ENCODE results near the gene NKIRAS2. TPM values are rescaled to one million over a fixed set of nuclear protein-coding genes. Genes with fewer than 3 reads are reported as not detected.

Gene NKIRAS2
- total and polyA plus RNA-seq, 2 of the 13 experiments (the other 11 are each of a cell fraction or from before 2014, with no cell fraction given), result 27.9 to 42.0 TPM

- Histone ChIP-seq H3K27ac (ENCODE audit: extremely low read length, insufficient read depth, low read length) (peak overlapping the region; percentile 77), H3K9me3 (ENCODE audit: low read length) (no peaks in the 10 kb centered on the region), H3K79me2 (ENCODE audit: insufficient read depth, low read length) (peaks cover 71% of the 10 kb centered on the region), H3K9ac (ENCODE audit: insufficient read depth, low read depth, low read length) (peak overlapping the region; percentile 50), H3K4me2 (ENCODE audit: low read depth, low read length) (peak overlapping the region; percentile 67), H3K36me3 (replicated peaks in 1 of 2; ENCODE audit: control insufficient read depth in 1 of 2, insufficient read depth in 2 of 2, low read length in 2 of 2) (peaks cover 16 to 39% of the 10 kb centered on the region in 2 experiments), H4K20me1 (ENCODE audit: insufficient read depth, low read length) (peaks cover 12% of the 10 kb centered on the region), H3K4me3 (replicated peaks in 1 of 3; ENCODE audit: insufficient read depth in 1 of 3, low read depth in 2 of 3, low read length in 3 of 3) (peak overlapping the region in 1 of 3 experiments; percentile 35; a peak in 1 of 6 replicates), H3K27me3 (ENCODE audit: control insufficient read depth in 1 of 2, insufficient read depth in 2 of 2, low read length in 2 of 2) (no peaks in the 10 kb centered on the region), H3K4me1 (ENCODE audit: insufficient read depth, low read length) (peaks cover 42% of the 10 kb centered on the region), H2AFZ (ENCODE audit: low read length) (no peak overlapping the region)
- DNase-seq (ENCODE audit: low spot score), result peak; percentile 93
- ChIA-PET CTCF (ENCODE audit: low intra/inter-chr PET ratio, low total read pairs) (no interaction called here), POLR2A (interaction anchor here (0.6 to 9.0 kb wide), 20 partner anchors 10 to 314 kb away, joined by 3 to 183 read pairs (median 5); partner anchors contain the start of genes CNP, DNAJC7, EIF1 and NKIRAS2)
- in situ Hi-C loops (cut with HindIII; ENCODE audit: extremely low pct_ligation_motif_present, low pct_unique_long_range_greater_than_20kb) (no loop called here), intact Hi-C loops (cut with micrococcal nuclease; ENCODE audit: unreplicated experiment) (loop anchor here (2.0 kb wide), 1 partner anchor 14 kb away; the partner anchor contains the start of gene DNAJC7)
- WGBS (ENCODE audit: low lambda C conversion rate), result 21% methylated on average over 3 of the region's 3 CpGs
- FAIRE-seq, result peak; percentile 74
- BruUV-seq (replicated peaks), result TSS peak; percentile 11
- peak; percentile 84 for ATAC-seq
- no peak for TF ChIP-seq ONECUT2 (CRISPR knock-in tag; IDR thresholded peaks at IDR 0.05)
- 0 out of 2 replicates have a peak, but pooled peaks have one; percentile 40 for TF ChIP-seq TARDBP (CRISPR knock-in tag; IDR thresholded peaks at IDR 0.05)
- TF ChIP-seq, protein P1, sequence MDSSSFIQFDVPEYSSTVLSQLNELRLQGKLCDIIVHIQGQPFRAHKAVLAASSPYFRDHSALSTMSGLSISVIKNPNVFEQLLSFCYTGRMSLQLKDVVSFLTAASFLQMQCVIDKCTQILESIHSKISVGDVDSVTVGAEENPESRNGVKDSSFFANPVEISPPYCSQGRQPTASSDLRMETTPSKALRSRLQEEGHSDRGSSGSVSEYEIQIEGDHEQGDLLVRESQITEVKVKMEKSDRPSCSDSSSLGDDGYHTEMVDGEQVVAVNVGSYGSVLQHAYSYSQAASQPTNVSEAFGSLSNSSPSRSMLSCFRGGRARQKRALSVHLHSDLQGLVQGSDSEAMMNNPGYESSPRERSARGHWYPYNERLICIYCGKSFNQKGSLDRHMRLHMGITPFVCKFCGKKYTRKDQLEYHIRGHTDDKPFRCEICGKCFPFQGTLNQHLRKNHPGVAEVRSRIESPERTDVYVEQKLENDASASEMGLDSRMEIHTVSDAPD (CRISPR knock-in tag; IDR thresholded peaks at IDR 0.05), result peak; percentile 57; the same call in 1 of the 2 replicates
- no peak for TF ChIP-seq KLF9 (CRISPR knock-in tag; IDR thresholded peaks at IDR 0.05; ENCODE audit: low read depth)
- TF ChIP-seq BRD4 (CRISPR knock-in tag; IDR thresholded peaks at IDR 0.05), result no peak
- TF ChIP-seq, protein P2, sequence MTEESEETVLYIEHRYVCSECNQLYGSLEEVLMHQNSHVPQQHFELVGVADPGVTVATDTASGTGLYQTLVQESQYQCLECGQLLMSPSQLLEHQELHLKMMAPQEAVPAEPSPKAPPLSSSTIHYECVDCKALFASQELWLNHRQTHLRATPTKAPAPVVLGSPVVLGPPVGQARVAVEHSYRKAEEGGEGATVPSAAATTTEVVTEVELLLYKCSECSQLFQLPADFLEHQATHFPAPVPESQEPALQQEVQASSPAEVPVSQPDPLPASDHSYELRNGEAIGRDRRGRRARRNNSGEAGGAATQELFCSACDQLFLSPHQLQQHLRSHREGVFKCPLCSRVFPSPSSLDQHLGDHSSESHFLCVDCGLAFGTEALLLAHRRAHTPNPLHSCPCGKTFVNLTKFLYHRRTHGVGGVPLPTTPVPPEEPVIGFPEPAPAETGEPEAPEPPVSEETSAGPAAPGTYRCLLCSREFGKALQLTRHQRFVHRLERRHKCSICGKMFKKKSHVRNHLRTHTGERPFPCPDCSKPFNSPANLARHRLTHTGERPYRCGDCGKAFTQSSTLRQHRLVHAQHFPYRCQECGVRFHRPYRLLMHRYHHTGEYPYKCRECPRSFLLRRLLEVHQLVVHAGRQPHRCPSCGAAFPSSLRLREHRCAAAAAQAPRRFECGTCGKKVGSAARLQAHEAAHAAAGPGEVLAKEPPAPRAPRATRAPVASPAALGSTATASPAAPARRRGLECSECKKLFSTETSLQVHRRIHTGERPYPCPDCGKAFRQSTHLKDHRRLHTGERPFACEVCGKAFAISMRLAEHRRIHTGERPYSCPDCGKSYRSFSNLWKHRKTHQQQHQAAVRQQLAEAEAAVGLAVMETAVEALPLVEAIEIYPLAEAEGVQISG (CRISPR knock-in tag; IDR thresholded peaks at IDR 0.05), result no peak
- TF ChIP-seq ZNF354B (CRISPR knock-in tag; IDR thresholded peaks at IDR 0.05), result 0 out of 2 replicates have a peak, but pooled peaks have one; percentile 66
- TF ChIP-seq RARA (CRISPR knock-in tag; IDR thresholded peaks at IDR 0.05), result 0 out of 2 replicates have a peak, but pooled peaks have one; percentile 6
- TF ChIP-seq FOSL1 (CRISPR knock-in tag; IDR thresholded peaks at IDR 0.05; ENCODE audit: borderline replicate concordance), result peak; percentile 18; the same call in 1 of the 2 replicates
- TF ChIP-seq ZNF784 (CRISPR knock-in tag; IDR thresholded peaks at IDR 0.05; ENCODE audit: borderline replicate concordance), result 0 out of 2 replicates have a peak, but pooled peaks have one; percentile 65
- TF ChIP-seq KDM6A (CRISPR knock-in tag; IDR thresholded peaks at IDR 0.05; ENCODE audit: low read depth), result peak; percentile 66; the same call in 1 of the 2 replicates
- peak; percentile 26; the same call in 1 of the 2 replicates for TF ChIP-seq DRAP1 (CRISPR knock-in tag; IDR thresholded peaks at IDR 0.05)
- peak; percentile 79 for TF ChIP-seq ELF3 (CRISPR knock-in tag; IDR thresholded peaks at IDR 0.05)
- no peak for TF ChIP-seq GABPA (IDR thresholded peaks at IDR 0.05; ENCODE audit: low read depth, low read length)
- TF ChIP-seq GABPA (CRISPR knock-in tag; IDR thresholded peaks at IDR 0.05; ENCODE audit: low read depth), result peak; percentile 34; the same call in 1 of the 2 replicates
- TF ChIP-seq RCOR2 (CRISPR knock-in tag; IDR thresholded peaks at IDR 0.05), result peak; percentile 64; the same call in 1 of the 2 replicates
- TF ChIP-seq NFIC (IDR thresholded peaks at IDR 0.05; ENCODE audit: low read length), result peak; percentile 38; the same call in 1 of the 2 replicates
- 0 out of 2 replicates have a peak, but pooled peaks have one; percentile 25 for TF ChIP-seq ZGPAT (CRISPR knock-in tag; IDR thresholded peaks at IDR 0.05)
Observed at GRCh38 chr17:42002792-42003301, 17.0 kb upstream of the NKIRAS2 start.

Measured in HepG2 (cell line).